H1 (cell line): ENCODE results near the gene FLNA. TPM values are rescaled to one million over a fixed set of nuclear protein-coding genes. Genes with fewer than 3 reads are reported as not detected.

Source experiments
- CTCF ChIA-PET: fragments of 300-600 bp; sonication (Branson Sonifier 250); formaldehyde crosslinking; loops from one replicate; lab custom pipeline; 2021; ENCODE audit not compliant: partially characterized antibody; lab: Charles Lee
- POLR2A ChIA-PET: fragments of 300-600 bp; sonication (Branson Sonifier 250); formaldehyde crosslinking; loops from one replicate; lab custom pipeline; 2021; ENCODE audit warnings: inconsistent platforms; ENCODE audit not compliant: partially characterized antibody; lab: Charles Lee
- DNase-seq, 2 experiments: peaks; one replicate each; pipeline versions ENCODE4 v3.0.0 to v3.0.0-alpha.2; 2010 to 2022; ENCODE audit warnings: low spot score in 2 of 2, low read depth in 1 of 2, mixed read lengths in 1 of 2
- FAIRE-seq: peaks from 2 replicates; lab custom pipeline; 2011; peaks lifted over from hg19 to GRCh38; lab: Jason Lieb, UNC
- H2AFZ ChIP-seq: 2 replicates; pipeline ENCODE4 v1.8.1; 2012; ENCODE audit warnings: low read length, inconsistent platforms
- H2AK5ac ChIP-seq: 2 replicates; pipeline ENCODE4 v1.6.1; 2013; ENCODE audit warnings: low read depth, low read length
- H2BK120ac ChIP-seq: replicated peaks from 2 replicates; pipeline ENCODE3; 2013; ENCODE audit warnings: low read depth, low read length, inconsistent platforms
- H2BK12ac ChIP-seq: 2 replicates; pipeline ENCODE4 v1.6.1; 2013; ENCODE audit warnings: low read depth, low read length
- H2BK15ac ChIP-seq: 2 replicates; pipeline ENCODE4 v1.6.1; 2013; ENCODE audit warnings: low read length
- H2BK20ac ChIP-seq: 2 replicates; pipeline ENCODE4 v1.6.1; 2013; ENCODE audit warnings: low read length
- H2BK5ac ChIP-seq: 2 replicates; pipeline ENCODE4 v1.6.1; 2013; ENCODE audit warnings: low read depth, low read length
- H3K14ac ChIP-seq: 2 replicates; pipeline ENCODE4 v1.6.1; 2013; ENCODE audit warnings: inconsistent platforms; ENCODE audit not compliant: insufficient read length
- H3K18ac ChIP-seq: 2 replicates; pipeline ENCODE4 v1.6.1; 2013; ENCODE audit warnings: low read length; ENCODE audit errors: extremely low read depth
- H3K23ac ChIP-seq: 2 replicates; pipeline ENCODE4 v1.6.1; 2013; ENCODE audit warnings: inconsistent platforms; ENCODE audit not compliant: insufficient read length
- H3K23me2 ChIP-seq: 2 replicates; pipeline ENCODE4 v1.6.1; 2013; ENCODE audit warnings: low read depth, low read length
- H3K27ac ChIP-seq: 2 replicates; pipeline ENCODE4 v1.6.1; 2011; ENCODE audit warnings: low read depth, low read length, inconsistent platforms
- H3K27me3 ChIP-seq, 4 experiments: replicated peaks in 1 of 4; 1 replicate in 1 of 4; 2 replicates in 3 of 4; pipeline versions ENCODE4 v1.6.1 to v1.8.1; 2011 to 2013; ENCODE audit warnings: low read length in 3 of 4, mild to moderate bottlenecking in 3 of 4, inconsistent platforms in 2 of 4, mixed read lengths in 2 of 4, moderate library complexity in 1 of 4; ENCODE audit not compliant: control insufficient read depth in 3 of 4, insufficient read depth in 3 of 4; ENCODE audit errors: extremely low read depth in 1 of 4
- H3K36me3 ChIP-seq, 4 experiments: 2 replicates each; pipeline versions ENCODE4 v1.6.1 to v1.8.1; 2011 to 2013; ENCODE audit warnings: mild to moderate bottlenecking in 4 of 4, low read length in 3 of 4, moderate library complexity in 2 of 4, control low read depth in 1 of 4, inconsistent platforms in 1 of 4; ENCODE audit not compliant: insufficient read depth in 4 of 4, control insufficient read depth in 2 of 4
- H3K4ac ChIP-seq: replicated peaks from 2 replicates; pipeline ENCODE3; 2013; ENCODE audit warnings: low read length, low read depth, mixed read lengths, inconsistent platforms; ENCODE audit not compliant: insufficient read length
- H3K4me1 ChIP-seq, 4 experiments: replicated peaks in 1 of 4; 1 replicate in 1 of 4; 2 replicates in 3 of 4; pipeline versions ENCODE4 v1.6.1 to v1.8.1; 2011 to 2013; ENCODE audit warnings: low read length in 3 of 4, inconsistent platforms in 2 of 4, mixed read lengths in 1 of 4; ENCODE audit not compliant: insufficient read depth in 4 of 4, control insufficient read depth in 3 of 4
- H3K4me2 ChIP-seq, 2 experiments: 2 replicates each; pipeline versions ENCODE4 v1.6.1 to v1.8.1; 2011 to 2013; ENCODE audit warnings: low read depth in 2 of 2, low read length in 2 of 2, control low read depth in 1 of 2, inconsistent platforms in 1 of 2, mild to moderate bottlenecking in 1 of 2; ENCODE audit not compliant: insufficient read depth in 1 of 2
- H3K4me3 ChIP-seq, 4 experiments: fragments of 200-600, 300-600 bp in 1 of 4; sonication (generic), shearing (Covaris generic), sonication (Bioruptor Twin) in 1 of 4; 2 replicates each; pipeline versions ENCODE4 v1.5.1 to v1.8.1; 2011 to 2016; ENCODE audit warnings: low read length in 4 of 4, low read depth in 3 of 4, control low read depth in 2 of 4, inconsistent platforms in 2 of 4, mild to moderate bottlenecking in 2 of 4, mixed read lengths in 1 of 4, moderate library complexity in 1 of 4; ENCODE audit not compliant: insufficient read depth in 2 of 4; ENCODE audit errors: extremely low read depth in 1 of 4
- H3K56ac ChIP-seq: replicated peaks from 2 replicates; pipeline ENCODE3; 2013; ENCODE audit warnings: low read depth, mild to moderate bottlenecking, mixed read lengths, low read length, inconsistent platforms; ENCODE audit not compliant: insufficient read length
- H3K79me1 ChIP-seq: 2 replicates; pipeline ENCODE4 v1.6.1; 2013; ENCODE audit warnings: low read depth, low read length, control low read depth
- H3K79me2 ChIP-seq, 2 experiments: 2 replicates each; pipeline versions ENCODE4 v1.6.1 to v1.8.1; 2012 to 2013; ENCODE audit warnings: low read length in 2 of 2, mild to moderate bottlenecking in 2 of 2, inconsistent platforms in 1 of 2; ENCODE audit not compliant: insufficient read depth in 2 of 2, control insufficient read depth in 1 of 2
- H3K9ac ChIP-seq, 4 experiments: replicated peaks in 1 of 4; 1 replicate in 1 of 4; 2 replicates in 3 of 4; pipeline versions ENCODE4 v1.6.1 to v1.8.1; 2011 to 2013; ENCODE audit warnings: low read depth in 3 of 4, low read length in 3 of 4, control low read depth in 2 of 4, mild to moderate bottlenecking in 2 of 4, moderate library complexity in 2 of 4, inconsistent platforms in 1 of 4; ENCODE audit errors: extremely low read depth in 1 of 4
- H3K9me3 ChIP-seq, 2 experiments: 2 replicates each; pipeline versions ENCODE4 v1.6.1 to v1.8.1; 2012 to 2013; ENCODE audit warnings: mild to moderate bottlenecking in 2 of 2, moderate library complexity in 2 of 2, control low read depth in 1 of 2, inconsistent platforms in 1 of 2, low read depth in 1 of 2, low read length in 1 of 2, mixed read lengths in 1 of 2; ENCODE audit not compliant: insufficient read depth in 2 of 2
- H4K20me1 ChIP-seq, 2 experiments: replicated peaks in 1 of 2; 2 replicates each; pipeline versions ENCODE3 to v1.8.1; 2011 to 2013; ENCODE audit warnings: inconsistent platforms in 2 of 2, low read length in 2 of 2, mild to moderate bottlenecking in 1 of 2; ENCODE audit not compliant: insufficient read depth in 2 of 2, control insufficient read depth in 1 of 2
- H4K5ac ChIP-seq: 2 replicates; pipeline ENCODE4 v1.6.1; 2013; ENCODE audit warnings: low read length, low read depth, mixed read lengths, inconsistent platforms; ENCODE audit not compliant: insufficient read length
- H4K8ac ChIP-seq: 2 replicates; pipeline ENCODE4 v1.8.0; 2013; ENCODE audit warnings: mild to moderate bottlenecking, moderate library complexity, low read length, inconsistent platforms; ENCODE audit not compliant: insufficient read depth; ENCODE audit errors: extremely low read depth
- H4K91ac ChIP-seq: replicated peaks from 2 replicates; pipeline ENCODE3; 2013; ENCODE audit warnings: low read length, mixed read lengths, inconsistent platforms; ENCODE audit not compliant: insufficient read length
- BACH1 ChIP-seq: IDR thresholded peaks from 2 replicates; pipeline ENCODE4 v1.6.1; 2012; ENCODE audit warnings: low read length, improper control_type of control experiment
- NRF1 ChIP-seq: IDR thresholded peaks from 2 replicates; pipeline ENCODE4 v1.6.1; 2011; ENCODE audit warnings: mild to moderate bottlenecking, low read depth, low read length, improper control_type of control experiment
- TEAD4 ChIP-seq: IDR thresholded peaks from 2 replicates; pipeline ENCODE4 v1.6.1; 2012; ENCODE audit warnings: low read depth, low read length, inconsistent platforms, mixed read lengths
- WGBS, 2 experiments: shearing (Covaris generic) in 1 of 2; methylation state at CpG; one replicate each; pipeline versions ENCODE4 v1.1.6 to v1.1.7; 2013 to 2015; ENCODE audit warnings: low lambda C conversion rate in 2 of 2, mixed read lengths in 2 of 2, inconsistent platforms in 1 of 2, low coverage in 1 of 2, missing lambda C conversion rate in 1 of 2; ENCODE audit not compliant: insufficient replicate concordance in 2 of 2, insufficient coverage in 1 of 2, insufficient read length in 1 of 2; ENCODE audit errors: extremely low coverage in 1 of 2, missing lambda C conversion rate in 1 of 2; 5-methylcytosine and 5-hydroxymethylcytosine counted together
- polyA plus RNA-seq, 7 experiments: library from polyadenylated mRNA; depleted of rRNA in 3 of 7; stranded (reverse) in 5 of 7; unstranded in 2 of 7; fragments of >200 nt in 5 of 7; fragments of 200-250 nt in 2 of 7; gene quantifications; 1 replicate in 5 of 7; 2 replicates in 1 of 7; 4 replicates in 1 of 7; pipeline versions ENCODE4 v1.2.1 to v1.2.3, GENCODE V29; 2011 to 2013; ENCODE audit warnings: missing spikeins in 2 of 7, mixed read lengths in 2 of 7
- total RNA-seq: library from RNA; stranded (reverse); fragmentation: NEBNext Ultra II Directional; extraction: Animal tissue kit (Norgen Biotek cat#: 25700); gene quantifications from 2 replicates; pipeline ENCODE4 v1.2.1, GENCODE V29; 2021
- TF ChIP-seq, protein P1 (sequence below): IDR thresholded peaks from 2 replicates; pipeline ENCODE4 v1.6.1; 2012; ENCODE audit warnings: inconsistent platforms

The FLNA gene
- total and polyA plus RNA-seq, 2 of the 8 experiments (the other 6 are each of a cell fraction or from before 2014, with no cell fraction given) = 315 to 925 TPM

DNA sequence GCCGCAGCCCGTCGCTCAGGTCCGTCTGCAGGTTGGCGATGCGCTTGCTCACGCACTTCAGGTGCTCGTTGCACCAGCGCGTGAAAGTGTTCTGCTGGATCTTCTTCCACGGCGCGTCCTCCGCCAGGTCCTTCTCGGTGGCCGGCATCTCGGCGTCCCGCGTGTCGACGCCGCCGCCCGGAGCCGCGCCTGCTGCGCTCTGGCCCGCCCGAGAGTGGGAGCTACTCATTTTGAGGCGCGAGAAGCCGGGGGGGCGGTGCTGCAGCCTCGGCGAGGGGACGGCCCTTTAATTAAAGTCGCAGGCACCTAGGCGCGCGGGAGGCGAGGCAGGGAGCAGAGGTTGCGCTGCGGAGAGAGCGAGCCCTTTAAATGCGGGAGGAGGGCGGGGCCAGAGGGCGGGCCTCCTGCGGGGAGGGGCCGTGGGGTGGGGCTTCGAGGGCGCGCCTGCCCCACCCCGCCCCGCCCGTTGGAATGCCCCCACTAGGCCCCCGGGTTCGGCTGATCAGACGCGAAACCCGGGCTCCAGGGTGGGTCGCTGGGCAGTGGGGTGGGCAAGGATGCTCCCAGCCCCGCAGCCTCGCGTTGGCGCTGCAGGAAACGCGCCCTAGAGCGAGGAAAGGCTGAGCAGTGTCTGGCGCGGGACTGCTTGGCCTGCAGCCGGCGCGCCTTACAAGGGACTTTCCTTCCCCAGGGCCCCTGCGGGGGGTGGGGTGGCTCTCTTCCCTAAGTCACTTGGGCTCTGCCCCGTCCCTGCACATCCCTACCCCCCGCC is 3.2 kb downstream of the FLNA start:
- no peak overlapping the region for H2BK20ac ChIP-seq
- 4% methylated on average over 11 of the region's 77 CpGs; no CpG with 5 or more reads in 1 of the 2 experiments for WGBS, 2 experiments
- H2BK12ac ChIP-seq = 0 out of 2 replicates have a peak overlapping the region, but pooled peaks have one; percentile 50
- H3K79me1 ChIP-seq = 0 out of 2 replicates have a peak, but pooled peaks cover 3% of the 10 kb centered on the region
- H2AFZ ChIP-seq = no peak overlapping the region
- H2BK15ac ChIP-seq = no peak overlapping the region
- H3K27ac ChIP-seq = peak overlapping the region; percentile 97
- H4K91ac ChIP-seq = no peak overlapping the region
- H3K18ac ChIP-seq = peak overlapping the region; percentile 32
- H3K79me2 ChIP-seq = peaks cover 8 to 47% of the 10 kb centered on the region in 2 experiments; a peak in 3 of 4 replicates
- FAIRE-seq = no peak
- H4K5ac ChIP-seq = peak overlapping the region; percentile 76
- H3K27me3 ChIP-seq = no peaks in the 10 kb centered on the region; a peak in 2 of 7 replicates
- H2AK5ac ChIP-seq = peak overlapping the region; percentile 48; the same call in 1 of the 2 replicates
- peaks cover 11 to 17% of the 10 kb centered on the region in 2 experiments for H4K20me1 ChIP-seq
- no peak overlapping the region for H2BK120ac ChIP-seq
- peak overlapping the region; percentile 68 to 86 for H3K4me2 ChIP-seq
- peak; percentile 56 to 82 for DNase-seq
- no peak overlapping the region for H3K4ac ChIP-seq
- peak overlapping the region; percentile 92 to 97 (median 94) for H3K9ac ChIP-seq
- H3K9me3 ChIP-seq = no peaks in the 10 kb centered on the region
- POLR2A ChIA-PET = interaction anchor here (0.6 to 11.8 kb wide), 12 partner anchors 11 to 399 kb away, joined by 3 to 348 read pairs (median 4); partner anchors contain the start of genes DNASE1L1, EMD, RPL10 and TMEM187
- H2BK5ac ChIP-seq = peak overlapping the region; percentile 94
- H3K23me2 ChIP-seq = peaks cover 5% of the 10 kb centered on the region; the same call in 1 of the 2 replicates
- H4K8ac ChIP-seq = peak overlapping the region; percentile 93; the same call in 1 of the 2 replicates
- peaks cover 0 to 18% (median 11%) of the 10 kb centered on the region in 4 experiments; a peak in 6 of 7 replicates for H3K4me1 ChIP-seq
- peaks cover 15 to 30% (median 20%) of the 10 kb centered on the region in 4 experiments for H3K36me3 ChIP-seq
- H3K4me3 ChIP-seq = peak overlapping the region; percentile 82 to 96 (median 90)
- H3K23ac ChIP-seq = no peak overlapping the region
- no peak overlapping the region for H3K14ac ChIP-seq
- CTCF ChIA-PET = interaction anchor here (0.5 kb wide), 2 partner anchors 27 to 165 kb away, joined by 3 read pairs; partner anchors contain the start of gene RPL10
- no peak overlapping the region for H3K56ac ChIP-seq
- TF ChIP-seq, protein P1, sequence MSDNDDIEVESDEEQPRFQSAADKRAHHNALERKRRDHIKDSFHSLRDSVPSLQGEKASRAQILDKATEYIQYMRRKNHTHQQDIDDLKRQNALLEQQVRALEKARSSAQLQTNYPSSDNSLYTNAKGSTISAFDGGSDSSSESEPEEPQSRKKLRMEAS = peak; percentile 89
- TF ChIP-seq TEAD4 (no peak), BACH1 (0 out of 2 replicates have a peak, but pooled peaks have one; percentile 28), NRF1 (no peak)
